Kidney (tissue), 14 donors: ENCODE data around the gene RAET1G. TPM values are rescaled to one million over a fixed set of nuclear protein-coding genes. Genes with fewer than 3 reads are reported as not detected.

Experiments
- DNase-seq, 5 donors: peaks; one replicate each; pipeline ENCODE4 v3.0.0-alpha.2; 2013 to 2020
- FAIRE-seq: peaks from 2 replicates; lab custom pipeline; 2012; peaks lifted over from hg19 to GRCh38; lab: Jason Lieb, UNC
- H3K27ac ChIP-seq, 2 donors: one replicate each; pipeline ENCODE4 v1.7.0; 2013; ENCODE audit warnings: low read depth in 2 of 2, low read length in 2 of 2, inconsistent platforms in 1 of 2
- H3K27me3 ChIP-seq: one replicate; pipeline ENCODE4 v1.7.1; 2013; ENCODE audit warnings: low read length, inconsistent platforms; ENCODE audit not compliant: control insufficient read depth, insufficient read depth
- H3K36me3 ChIP-seq, 3 donors: one replicate each; pipeline versions ENCODE4 v1.7.0 to v1.7.1; 2013; ENCODE audit warnings: low read length in 3 of 3, control low read depth in 1 of 3, inconsistent platforms in 1 of 3; ENCODE audit not compliant: insufficient read depth in 3 of 3, control insufficient read depth in 2 of 3
- H3K4me1 ChIP-seq, 3 donors: one replicate each; pipeline versions ENCODE4 v1.7.0 to v1.7.1; 2013; ENCODE audit warnings: low read length in 3 of 3, inconsistent platforms in 1 of 3, low read depth in 1 of 3; ENCODE audit not compliant: control insufficient read depth in 2 of 3, insufficient read depth in 2 of 3
- H3K4me3 ChIP-seq, 3 donors: one replicate each; pipeline versions ENCODE4 v1.7.0 to v1.8.1; 2013; ENCODE audit warnings: low read length in 3 of 3, control low read depth in 1 of 3, inconsistent platforms in 1 of 3
- H3K9ac ChIP-seq, 3 donors: one replicate each; pipeline versions ENCODE4 v1.7.0 to v1.7.1; 2013; ENCODE audit warnings: low read length in 3 of 3, control low read depth in 1 of 3, inconsistent platforms in 1 of 3
- H3K9me3 ChIP-seq, 3 donors: one replicate each; pipeline versions ENCODE4 v1.7.0 to v1.7.1; 2013; ENCODE audit warnings: low read length in 3 of 3, control low read depth in 1 of 3, inconsistent platforms in 1 of 3; ENCODE audit not compliant: control insufficient read depth in 2 of 3, insufficient read depth in 1 of 3
- CTCF ChIP-seq: IDR thresholded peaks from 3 replicates; pipeline ENCODE4 v1.5.1; 2012; ENCODE audit warnings: mild to moderate bottlenecking, moderate library complexity, borderline replicate concordance; ENCODE audit not compliant: insufficient read depth; ENCODE audit errors: extremely low read depth
- intact Hi-C: fragments of 100-400 bp; cut with DNase I; formaldehyde crosslinking; loops from one replicate; pipeline ENCODE4 v1.11.1; 2022
- polyA plus RNA-seq: library from polyadenylated mRNA; stranded (reverse); fragments of 350-450 nt; fragmentation: Illumina TruSeq; extraction: RNeasy Lipid Tissue Mini Kit (QIAGEN cat#74804); gene quantifications from one replicate; pipeline ENCODE4 v1.2.3, GENCODE V29; 2014; ENCODE audit warnings: low read depth, low replicate concordance; ENCODE audit not compliant: insufficient read depth
- total RNA-seq: library from RNA; stranded (reverse); fragmentation: NEBNext Ultra II Directional; extraction: Animal tissue kit (Norgen Biotek cat#: 25700); gene quantifications from one replicate; pipeline ENCODE4 v1.2.1, GENCODE V29; 2021
- donor health status: control.
- donor health status: control.
- donor health status: control.
- donor health status: control.
- donor health status: control.
- donor health status: DM: yes; HTN: yes; CAD: no.
- donor health status: Normal renal cell carcinoma (clear cell type).

The RAET1G gene
- total and polyA plus RNA-seq, 2 donors from 2014 or later = 0.41 to 1.3 TPM

GRCh38 chr6:149899926-149900619, 22.8 kb downstream of the RAET1G start:
- FAIRE-seq (no peak), DNase-seq (no peak)
- no peak overlapping the region for H3K27ac ChIP-seq
- intact Hi-C loops = no loop called here
- peaks cover 0 to 10% (median 0%) of the 10 kb centered on the region in 3 donors for H3K4me1 ChIP-seq
- no peak overlapping the region for H3K9ac ChIP-seq
- no peak overlapping the region for H3K4me3 ChIP-seq
- TF ChIP-seq CTCF = no peak
- H3K27me3 ChIP-seq = no peaks in the 10 kb centered on the region
- no peaks in the 10 kb centered on the region for H3K36me3 ChIP-seq
- no peaks in the 10 kb centered on the region for H3K9me3 ChIP-seq

- no peaks in the 10 kb centered on the region for H3K9me3 ChIP-seq
- no peak for FAIRE-seq
- no peaks in the 10 kb centered on the region for H3K27me3 ChIP-seq
- intact Hi-C loops = no loop called here
- H3K4me3 ChIP-seq = no peak overlapping the region
- no peaks in the 10 kb centered on the region for H3K36me3 ChIP-seq
- peaks cover 0 to 12% (median 0%) of the 10 kb centered on the region in 3 donors for H3K4me1 ChIP-seq
- no peak overlapping the region for H3K9ac ChIP-seq
- TF ChIP-seq CTCF = no peak
- DNase-seq = no peak
- H3K27ac ChIP-seq = no peak overlapping the region
Observed at GRCh38 chr6:149899486-149899885, 23.4 kb downstream of the RAET1G start.

GRCh38 chr6:149898966-149899365, 24.0 kb downstream of the RAET1G start:
- no peak for DNase-seq
- no peak for FAIRE-seq
- intact Hi-C loops = no loop called here

More at GRCh38 chr6:149898966-149899365, 24.0 kb downstream of the RAET1G start:
- Histone ChIP-seq H3K27ac (no peak overlapping the region), H3K27me3 (no peaks in the 10 kb centered on the region), H3K36me3 (no peaks in the 10 kb centered on the region), H3K4me1 (peaks cover 0 to 12% (median 0%) of the 10 kb centered on the region in 3 donors), H3K4me3 (no peak overlapping the region), H3K9ac (no peak overlapping the region), H3K9me3 (no peaks in the 10 kb centered on the region)
- TF ChIP-seq CTCF = no peak
